ENCODE measurements around the gene AATK. TPM values are rescaled to one million over a fixed set of nuclear protein-coding genes. Genes with fewer than 3 reads are reported as not detected.

AATK gene
- total and polyA plus RNA-seq, 2 of the 13 experiments (the other 11 are each of a cell fraction or from before 2014, with no cell fraction given), result 2.9 to 8.4 TPM

DNA sequence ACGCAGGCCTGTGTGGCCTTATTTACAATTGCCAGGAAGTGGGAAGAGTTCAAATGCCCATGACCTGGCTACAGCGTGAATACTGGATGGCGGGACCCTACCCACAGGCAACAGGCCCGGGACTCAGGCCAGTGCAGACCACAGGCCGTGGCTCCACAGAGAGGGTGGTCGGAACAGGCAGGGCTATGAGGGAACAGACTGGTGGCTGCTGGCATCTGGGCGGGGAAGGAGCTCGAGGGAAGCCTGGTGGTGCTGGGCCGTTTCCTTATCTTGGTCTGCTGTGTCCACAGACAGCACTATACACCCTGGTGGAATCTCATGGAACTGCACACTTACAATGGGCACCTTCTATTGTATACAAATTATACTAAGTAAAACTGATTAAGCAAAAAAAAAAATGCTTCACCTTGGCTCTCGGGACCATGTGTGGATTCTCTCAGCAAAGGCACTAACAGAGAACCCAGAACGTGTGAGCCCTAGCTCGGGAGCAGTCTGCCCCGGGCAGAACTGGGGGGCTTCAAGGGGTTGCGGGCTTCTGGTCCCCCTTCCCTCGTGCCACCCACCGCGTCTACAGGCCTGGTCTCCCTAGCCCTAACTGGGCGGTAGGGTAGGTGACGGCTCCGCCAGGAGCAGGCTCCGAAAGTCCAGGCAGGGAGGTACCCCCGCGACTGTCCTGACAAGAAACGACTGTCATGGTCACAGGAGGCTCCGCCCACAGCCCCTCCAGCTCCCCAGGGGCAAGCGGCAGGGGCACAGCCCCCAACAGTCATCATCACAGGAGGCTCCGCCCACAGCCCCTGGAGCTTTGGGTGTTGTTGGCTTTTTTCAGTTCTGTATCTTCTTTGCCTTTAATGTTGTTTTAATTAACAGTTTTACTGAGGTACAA is 34.9 kb upstream of the AATK start (continued):
- TF ChIP-seq, protein P1, sequence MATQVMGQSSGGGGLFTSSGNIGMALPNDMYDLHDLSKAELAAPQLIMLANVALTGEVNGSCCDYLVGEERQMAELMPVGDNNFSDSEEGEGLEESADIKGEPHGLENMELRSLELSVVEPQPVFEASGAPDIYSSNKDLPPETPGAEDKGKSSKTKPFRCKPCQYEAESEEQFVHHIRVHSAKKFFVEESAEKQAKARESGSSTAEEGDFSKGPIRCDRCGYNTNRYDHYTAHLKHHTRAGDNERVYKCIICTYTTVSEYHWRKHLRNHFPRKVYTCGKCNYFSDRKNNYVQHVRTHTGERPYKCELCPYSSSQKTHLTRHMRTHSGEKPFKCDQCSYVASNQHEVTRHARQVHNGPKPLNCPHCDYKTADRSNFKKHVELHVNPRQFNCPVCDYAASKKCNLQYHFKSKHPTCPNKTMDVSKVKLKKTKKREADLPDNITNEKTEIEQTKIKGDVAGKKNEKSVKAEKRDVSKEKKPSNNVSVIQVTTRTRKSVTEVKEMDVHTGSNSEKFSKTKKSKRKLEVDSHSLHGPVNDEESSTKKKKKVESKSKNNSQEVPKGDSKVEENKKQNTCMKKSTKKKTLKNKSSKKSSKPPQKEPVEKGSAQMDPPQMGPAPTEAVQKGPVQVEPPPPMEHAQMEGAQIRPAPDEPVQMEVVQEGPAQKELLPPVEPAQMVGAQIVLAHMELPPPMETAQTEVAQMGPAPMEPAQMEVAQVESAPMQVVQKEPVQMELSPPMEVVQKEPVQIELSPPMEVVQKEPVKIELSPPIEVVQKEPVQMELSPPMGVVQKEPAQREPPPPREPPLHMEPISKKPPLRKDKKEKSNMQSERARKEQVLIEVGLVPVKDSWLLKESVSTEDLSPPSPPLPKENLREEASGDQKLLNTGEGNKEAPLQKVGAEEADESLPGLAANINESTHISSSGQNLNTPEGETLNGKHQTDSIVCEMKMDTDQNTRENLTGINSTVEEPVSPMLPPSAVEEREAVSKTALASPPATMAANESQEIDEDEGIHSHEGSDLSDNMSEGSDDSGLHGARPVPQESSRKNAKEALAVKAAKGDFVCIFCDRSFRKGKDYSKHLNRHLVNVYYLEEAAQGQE (IDR thresholded peaks at IDR 0.05; ENCODE audit: borderline replicate concordance in 1 of 2, low read depth in 1 of 2, low read length in 2 of 2), result no peak
- TF ChIP-seq DPF2 (CRISPR knock-in tag; IDR thresholded peaks at IDR 0.05; ENCODE audit: borderline replicate concordance, low read depth) (no peak), CBFB (CRISPR knock-in tag; IDR thresholded peaks at IDR 0.05) (0 out of 2 replicates have a peak, but pooled peaks have one; percentile 14), PCBP2 (optimal IDR thresholded peaks at IDR 0.05; ENCODE audit: low read depth, low read length, poor library complexity, severe bottlenecking) (no peak), CCAR2 (optimal IDR thresholded peaks at IDR 0.05; ENCODE audit: low read depth, low read length) (no peak), RAD21 (CRISPR knock-in tag; IDR thresholded peaks at IDR 0.05) (peak; percentile 39; the same call in 1 of the 2 replicates), ZNF547 (CRISPR knock-in tag; IDR thresholded peaks at IDR 0.05) (0 out of 2 replicates have a peak, but pooled peaks have one; percentile 17)
- TF ChIP-seq, protein P2, sequence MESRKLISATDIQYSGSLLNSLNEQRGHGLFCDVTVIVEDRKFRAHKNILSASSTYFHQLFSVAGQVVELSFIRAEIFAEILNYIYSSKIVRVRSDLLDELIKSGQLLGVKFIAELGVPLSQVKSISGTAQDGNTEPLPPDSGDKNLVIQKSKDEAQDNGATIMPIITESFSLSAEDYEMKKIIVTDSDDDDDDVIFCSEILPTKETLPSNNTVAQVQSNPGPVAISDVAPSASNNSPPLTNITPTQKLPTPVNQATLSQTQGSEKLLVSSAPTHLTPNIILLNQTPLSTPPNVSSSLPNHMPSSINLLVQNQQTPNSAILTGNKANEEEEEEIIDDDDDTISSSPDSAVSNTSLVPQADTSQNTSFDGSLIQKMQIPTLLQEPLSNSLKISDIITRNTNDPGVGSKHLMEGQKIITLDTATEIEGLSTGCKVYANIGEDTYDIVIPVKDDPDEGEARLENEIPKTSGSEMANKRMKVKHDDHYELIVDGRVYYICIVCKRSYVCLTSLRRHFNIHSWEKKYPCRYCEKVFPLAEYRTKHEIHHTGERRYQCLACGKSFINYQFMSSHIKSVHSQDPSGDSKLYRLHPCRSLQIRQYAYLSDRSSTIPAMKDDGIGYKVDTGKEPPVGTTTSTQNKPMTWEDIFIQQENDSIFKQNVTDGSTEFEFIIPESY (CRISPR knock-in tag; IDR thresholded peaks at IDR 0.05), result 0 out of 2 replicates have a peak, but pooled peaks have one; percentile 29
- TF ChIP-seq, protein P3, sequence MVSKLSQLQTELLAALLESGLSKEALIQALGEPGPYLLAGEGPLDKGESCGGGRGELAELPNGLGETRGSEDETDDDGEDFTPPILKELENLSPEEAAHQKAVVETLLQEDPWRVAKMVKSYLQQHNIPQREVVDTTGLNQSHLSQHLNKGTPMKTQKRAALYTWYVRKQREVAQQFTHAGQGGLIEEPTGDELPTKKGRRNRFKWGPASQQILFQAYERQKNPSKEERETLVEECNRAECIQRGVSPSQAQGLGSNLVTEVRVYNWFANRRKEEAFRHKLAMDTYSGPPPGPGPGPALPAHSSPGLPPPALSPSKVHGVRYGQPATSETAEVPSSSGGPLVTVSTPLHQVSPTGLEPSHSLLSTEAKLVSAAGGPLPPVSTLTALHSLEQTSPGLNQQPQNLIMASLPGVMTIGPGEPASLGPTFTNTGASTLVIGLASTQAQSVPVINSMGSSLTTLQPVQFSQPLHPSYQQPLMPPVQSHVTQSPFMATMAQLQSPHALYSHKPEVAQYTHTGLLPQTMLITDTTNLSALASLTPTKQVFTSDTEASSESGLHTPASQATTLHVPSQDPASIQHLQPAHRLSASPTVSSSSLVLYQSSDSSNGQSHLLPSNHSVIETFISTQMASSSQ (IDR thresholded peaks at IDR 0.05; ENCODE audit: low read depth), result no peak
- TF ChIP-seq, protein P3 (CRISPR knock-in tag; IDR thresholded peaks at IDR 0.05; ENCODE audit: borderline replicate concordance), result no peak
- TF ChIP-seq, protein P4, sequence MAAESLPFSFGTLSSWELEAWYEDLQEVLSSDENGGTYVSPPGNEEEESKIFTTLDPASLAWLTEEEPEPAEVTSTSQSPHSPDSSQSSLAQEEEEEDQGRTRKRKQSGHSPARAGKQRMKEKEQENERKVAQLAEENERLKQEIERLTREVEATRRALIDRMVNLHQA (CRISPR knock-in tag; IDR thresholded peaks at IDR 0.05), result no peak
- TF ChIP-seq, protein P5, sequence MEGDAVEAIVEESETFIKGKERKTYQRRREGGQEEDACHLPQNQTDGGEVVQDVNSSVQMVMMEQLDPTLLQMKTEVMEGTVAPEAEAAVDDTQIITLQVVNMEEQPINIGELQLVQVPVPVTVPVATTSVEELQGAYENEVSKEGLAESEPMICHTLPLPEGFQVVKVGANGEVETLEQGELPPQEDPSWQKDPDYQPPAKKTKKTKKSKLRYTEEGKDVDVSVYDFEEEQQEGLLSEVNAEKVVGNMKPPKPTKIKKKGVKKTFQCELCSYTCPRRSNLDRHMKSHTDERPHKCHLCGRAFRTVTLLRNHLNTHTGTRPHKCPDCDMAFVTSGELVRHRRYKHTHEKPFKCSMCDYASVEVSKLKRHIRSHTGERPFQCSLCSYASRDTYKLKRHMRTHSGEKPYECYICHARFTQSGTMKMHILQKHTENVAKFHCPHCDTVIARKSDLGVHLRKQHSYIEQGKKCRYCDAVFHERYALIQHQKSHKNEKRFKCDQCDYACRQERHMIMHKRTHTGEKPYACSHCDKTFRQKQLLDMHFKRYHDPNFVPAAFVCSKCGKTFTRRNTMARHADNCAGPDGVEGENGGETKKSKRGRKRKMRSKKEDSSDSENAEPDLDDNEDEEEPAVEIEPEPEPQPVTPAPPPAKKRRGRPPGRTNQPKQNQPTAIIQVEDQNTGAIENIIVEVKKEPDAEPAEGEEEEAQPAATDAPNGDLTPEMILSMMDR (CRISPR knock-in tag; IDR thresholded peaks at IDR 0.05), result peak; percentile 65

Measured in HepG2 (cell line).